ENCODE results near the gene C1QC. TPM values are rescaled to one million over a fixed set of nuclear protein-coding genes. Genes with fewer than 3 reads are reported as not detected.

C1QC gene
- total RNA-seq, 1 experiment from 2014 or later = 0.59 TPM

GRCh38 chr1:22651941-22652856, 8.8 kb downstream of the C1QC start:
- Histone ChIP-seq H3K79me2 (ENCODE audit: insufficient read depth, low read length) (no peaks in the 10 kb centered on the region), H3K27me3 (ENCODE audit: insufficient read depth, low read length) (peaks cover 19% of the 10 kb centered on the region; the same call in 1 of the 2 replicates), H3K36me3 (ENCODE audit: control insufficient read depth in 1 of 2, insufficient read depth in 2 of 2, low read length in 2 of 2) (no peaks in the 10 kb centered on the region), H4K20me1 (ENCODE audit: insufficient read depth) (no peaks in the 10 kb centered on the region), H3K4me2 (ENCODE audit: low read length) (no peak overlapping the region), H3K9me2 (ENCODE audit: insufficient read depth) (no peaks in the 10 kb centered on the region), H3K9me3 (ENCODE audit: control insufficient read depth in 1 of 2, insufficient read depth in 1 of 2, low read depth in 1 of 2, low read length in 2 of 2) (no peaks in the 10 kb centered on the region), H3K4me3 (replicated peaks in 1 of 2; ENCODE audit: low read depth in 1 of 2, low read length in 2 of 2) (no peak overlapping the region), H3K9ac (ENCODE audit: low read length) (no peak overlapping the region), H3K4me1 (ENCODE audit: control insufficient read depth in 1 of 2, insufficient read depth in 2 of 2, low read length in 2 of 2) (no peaks in the 10 kb centered on the region), H3K27ac (ENCODE audit: low read depth, low read length) (no peak overlapping the region), H2AFZ (ENCODE audit: low read depth, low read length, poor library complexity, severe bottlenecking) (no peak overlapping the region)
- ATAC-seq = no peak
- intact Hi-C loops (cut with micrococcal nuclease) = no loop called here
- TF ChIP-seq MAX (IDR thresholded peaks at IDR 0.05) = no peak
- no peak for TF ChIP-seq CEBPB (IDR thresholded peaks at IDR 0.05; ENCODE audit: low read depth)
- no peak for TF ChIP-seq CBX3 (IDR thresholded peaks at IDR 0.05; ENCODE audit: low read depth)
- no peak for TF ChIP-seq JUND (IDR thresholded peaks at IDR 0.05)
- no peak for TF ChIP-seq POLR2AphosphoS5 (IDR thresholded peaks at IDR 0.05; ENCODE audit: low read depth, low read length)
- TF ChIP-seq ATF3 (IDR thresholded peaks at IDR 0.05) = no peak
- TF ChIP-seq POLR2A (IDR thresholded peaks at IDR 0.05; ENCODE audit: borderline replicate concordance, extremely low read depth, insufficient read depth, insufficient read length) = no peak
- TF ChIP-seq EZH2 (IDR thresholded peaks at IDR 0.05) = no peak
- TF ChIP-seq ELF1 (IDR thresholded peaks at IDR 0.05; ENCODE audit: borderline replicate concordance, low read depth) = no peak
- no peak for TF ChIP-seq TCF7L2 (IDR thresholded peaks at IDR 0.05; ENCODE audit: borderline replicate concordance, extremely low read depth, insufficient read depth, insufficient read length)
- no peak for TF ChIP-seq SP1 (IDR thresholded peaks at IDR 0.05; ENCODE audit: low read depth)
- ChIA-PET RAD21 (ENCODE audit: low non-redundant PET in 1 of 2, low total read pairs in 2 of 2, uncharacterized antibody in 2 of 2, unreplicated experiment in 2 of 2) (no interaction called here), CTCF (no interaction called here), POLR2A (interaction anchor here (0.7 kb wide), 1 partner anchor 31 kb away, joined by 3 read pairs; no protein-coding TSS in a partner anchor)
- no peak for DNase-seq (ENCODE audit: low read depth, low spot score)
- no TSS peak for BruUV-seq (replicated peaks)
